ENCODE data around the gene KCNRG.

KCNRG gene

DNA sequence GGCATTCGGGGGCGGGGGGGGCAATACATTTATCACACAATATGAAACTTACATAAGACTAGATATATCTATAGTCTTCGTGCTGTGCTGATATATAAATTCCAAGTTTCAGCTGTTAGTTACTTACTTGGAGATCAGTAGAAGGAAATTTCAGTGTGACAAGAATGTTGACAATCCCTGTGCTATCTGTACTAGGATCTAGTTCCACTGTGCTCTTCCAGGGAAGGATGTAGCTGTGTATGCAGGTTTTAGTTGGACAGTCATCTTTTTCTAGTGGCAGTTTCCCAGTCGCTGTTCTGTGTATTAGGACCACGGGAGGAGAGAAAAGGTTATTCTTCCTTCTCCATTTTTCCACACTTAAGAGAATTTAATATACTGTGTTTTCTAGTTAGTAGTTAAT lies 21.6 kb upstream of the KCNRG start:
- H3K9ac ChIP-seq (ENCODE audit: low read length), result no peak overlapping the region
- no peak overlapping the region for H3K4me3 ChIP-seq (ENCODE audit: low read length)
- H3K27me3 ChIP-seq (replicated peaks; ENCODE audit: control insufficient read depth, insufficient read depth, low read length), result no peaks in the 10 kb centered on the region
- peaks cover 6% of the 10 kb centered on the region for H3K36me3 ChIP-seq (ENCODE audit: control insufficient read depth, insufficient read depth, low read length, severe bottlenecking)
- peaks cover 16% of the 10 kb centered on the region for H3K4me1 ChIP-seq (ENCODE audit: control insufficient read depth, insufficient read depth, low read length)
- DNase-seq (ENCODE audit: low read depth), result no peak
- no peaks in the 10 kb centered on the region for H3K9me3 ChIP-seq (ENCODE audit: control insufficient read depth, low read length)

DNA sequence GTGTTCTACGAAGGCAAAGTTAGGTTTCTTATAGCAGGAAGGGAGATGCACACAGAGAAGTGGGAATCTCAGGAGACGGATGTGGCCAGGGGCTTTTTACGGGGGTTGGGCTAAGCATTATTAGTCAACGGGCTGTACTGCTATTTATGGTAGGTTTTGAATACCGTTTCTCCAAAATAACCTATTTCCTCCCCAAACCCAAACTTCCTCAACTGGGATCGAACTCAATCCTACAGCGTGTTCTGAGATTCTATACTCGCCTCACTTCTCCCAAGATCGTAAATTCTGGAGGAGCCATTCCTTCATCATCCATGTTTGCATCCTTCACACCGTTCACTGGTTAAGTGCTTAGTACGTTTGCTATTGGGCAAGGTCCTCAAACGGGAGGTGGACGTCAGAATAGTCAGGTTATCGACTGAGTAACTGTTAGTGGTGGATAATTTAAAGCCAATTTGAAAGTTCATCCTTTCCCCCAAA lies 19.6 kb upstream of the KCNRG start:
- Histone ChIP-seq H3K36me3 (ENCODE audit: control insufficient read depth, insufficient read depth, low read length, severe bottlenecking) (peaks cover 26% of the 10 kb centered on the region), H3K4me3 (ENCODE audit: low read length) (peak overlapping the region; percentile 87), H3K9ac (ENCODE audit: low read length) (peak overlapping the region; percentile 93), H3K9me3 (ENCODE audit: control insufficient read depth, low read length) (no peaks in the 10 kb centered on the region), H3K4me1 (ENCODE audit: control insufficient read depth, insufficient read depth, low read length) (peaks cover 28% of the 10 kb centered on the region), H3K27me3 (replicated peaks; ENCODE audit: control insufficient read depth, insufficient read depth, low read length) (no peaks in the 10 kb centered on the region)
- peak; percentile 39 for DNase-seq (ENCODE audit: low read depth)

DNA sequence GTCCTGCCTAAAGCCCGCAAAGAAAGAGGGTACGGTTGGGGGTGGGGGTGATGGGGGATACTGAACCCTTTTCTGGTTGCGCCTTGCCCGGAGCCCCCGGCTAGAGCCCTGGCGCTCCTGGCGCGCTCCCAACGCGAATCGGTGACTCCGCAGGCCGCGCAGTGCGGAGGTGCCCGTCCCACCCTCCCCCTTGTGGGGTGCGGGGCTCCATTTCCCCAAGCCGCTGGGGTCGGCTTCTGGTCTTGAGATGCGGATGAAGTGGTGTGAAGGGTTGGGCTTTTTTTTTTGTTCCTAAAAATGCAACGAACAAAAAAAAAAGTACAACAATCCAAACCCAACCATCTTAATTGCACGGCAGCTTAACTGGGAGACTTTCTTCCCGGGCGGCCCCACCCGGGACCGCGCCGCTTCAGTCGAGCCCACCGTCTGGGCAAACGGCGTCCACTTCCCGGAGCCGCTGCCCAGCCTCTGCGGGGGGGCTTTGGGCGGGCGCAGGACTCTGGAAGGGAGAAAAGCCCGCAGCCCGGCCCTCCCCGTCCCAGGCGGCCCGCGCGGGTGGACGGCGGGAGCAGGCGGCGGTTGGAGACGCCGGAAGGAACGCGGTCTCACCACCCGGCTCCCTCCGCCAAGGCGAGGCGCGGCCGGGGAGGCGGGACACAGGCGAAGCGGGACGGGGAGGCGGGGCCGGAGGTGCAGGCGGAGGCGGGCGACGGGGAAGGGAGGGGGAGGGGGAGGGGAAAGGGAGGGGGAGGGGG lies 18.9 kb upstream of the KCNRG start:
- Histone ChIP-seq H3K4me1 (ENCODE audit: control insufficient read depth, insufficient read depth, low read length) (peaks cover 31% of the 10 kb centered on the region), H3K36me3 (ENCODE audit: control insufficient read depth, insufficient read depth, low read length, severe bottlenecking) (peaks cover 29% of the 10 kb centered on the region), H3K4me3 (ENCODE audit: low read length) (peak overlapping the region; percentile 87), H3K27me3 (replicated peaks; ENCODE audit: control insufficient read depth, insufficient read depth, low read length) (no peaks in the 10 kb centered on the region), H3K9me3 (ENCODE audit: control insufficient read depth, low read length) (no peaks in the 10 kb centered on the region), H3K9ac (ENCODE audit: low read length) (peak overlapping the region; percentile 93)
- DNase-seq (ENCODE audit: low read depth), result peak; percentile 98

DNA sequence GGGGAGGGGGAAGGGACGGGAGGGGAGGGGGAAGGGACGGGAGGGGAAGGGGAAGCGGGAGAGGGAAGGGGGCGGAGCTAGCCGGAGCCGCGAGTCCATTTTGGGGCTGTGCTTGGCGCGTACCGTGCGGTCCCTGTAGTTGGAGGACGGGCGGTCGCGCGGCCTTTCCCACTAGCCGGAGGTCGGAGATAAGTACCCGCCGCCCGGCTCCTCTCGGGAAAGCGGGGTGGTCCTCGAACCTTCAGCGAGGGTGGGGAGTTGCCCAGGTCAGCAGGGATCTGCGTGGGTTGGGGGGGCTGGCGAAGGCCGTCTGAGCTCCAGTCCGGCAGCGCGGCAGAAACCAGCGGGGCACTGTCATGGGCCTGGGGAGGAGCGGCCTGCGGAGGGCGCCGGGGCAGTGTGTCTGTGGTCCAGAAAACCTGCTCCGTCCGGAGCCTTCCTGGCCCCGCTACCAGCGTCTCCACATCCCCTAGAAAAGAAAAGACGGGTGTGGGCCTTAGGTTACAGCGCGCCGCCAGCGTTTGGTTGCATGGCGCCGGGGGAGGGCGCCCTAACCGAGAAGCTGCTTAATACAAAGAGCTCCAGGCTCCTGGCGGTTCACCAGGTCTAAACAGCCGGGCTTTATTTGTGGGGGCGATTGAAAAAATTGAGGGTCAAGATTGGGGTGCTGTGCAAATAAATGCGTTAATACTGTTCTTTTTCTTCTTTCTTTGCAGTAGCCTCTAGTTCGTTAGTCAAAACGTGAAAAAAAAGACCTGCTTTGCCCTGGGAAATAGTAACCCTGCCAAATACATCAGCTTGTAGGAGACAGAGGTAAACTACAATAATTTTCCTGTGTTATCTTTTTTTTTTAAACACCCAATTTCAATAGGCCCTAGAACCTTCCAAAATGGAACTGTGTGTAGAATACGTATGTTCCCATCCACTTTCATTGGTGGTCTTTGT lies 18.0 kb upstream of the KCNRG start, which contains the start of gene TRIM13:
TRIM13 (plus strand) TSS at position 92 of the 945 bp plus-strand sequence. CDS start 14,899 bp downstream, outside the sequence.
- Histone ChIP-seq H3K4me3 (ENCODE audit: low read length) (peak within 1 kb of the TSS; percentile 89), H3K9me3 (ENCODE audit: control insufficient read depth, low read length) (no peaks in the 10 kb centered on the region), H3K4me1 (ENCODE audit: control insufficient read depth, insufficient read depth, low read length) (peaks cover 39% of the 10 kb centered on the region), H3K36me3 (ENCODE audit: control insufficient read depth, insufficient read depth, low read length, severe bottlenecking) (peaks cover 35% of the 10 kb centered on the region), H3K27me3 (replicated peaks; ENCODE audit: control insufficient read depth, insufficient read depth, low read length) (no peaks in the 10 kb centered on the region), H3K9ac (ENCODE audit: low read length) (peak within 1 kb of the TSS; percentile 98)
- DNase-seq (ENCODE audit: low read depth), result peak; percentile 95

- H3K9ac ChIP-seq (ENCODE audit: low read length), result peak overlapping the region; percentile 98
- peak; percentile 30 for DNase-seq (ENCODE audit: low read depth)
- peaks cover 36% of the 10 kb centered on the region for H3K36me3 ChIP-seq (ENCODE audit: control insufficient read depth, insufficient read depth, low read length, severe bottlenecking)
- H3K4me3 ChIP-seq (ENCODE audit: low read length), result peak overlapping the region; percentile 89
- peaks cover 39% of the 10 kb centered on the region for H3K4me1 ChIP-seq (ENCODE audit: control insufficient read depth, insufficient read depth, low read length)
- no peaks in the 10 kb centered on the region for H3K9me3 ChIP-seq (ENCODE audit: control insufficient read depth, low read length)
- H3K27me3 ChIP-seq (replicated peaks; ENCODE audit: control insufficient read depth, insufficient read depth, low read length), result no peaks in the 10 kb centered on the region
These were observed 17.3 kb upstream of the KCNRG start for GRCh38 chr13:49997955-49998354.

- no peaks in the 10 kb centered on the region for H3K27me3 ChIP-seq (replicated peaks; ENCODE audit: control insufficient read depth, insufficient read depth, low read length)
- peak overlapping the region; percentile 98 for H3K9ac ChIP-seq (ENCODE audit: low read length)
- DNase-seq (ENCODE audit: low read depth), result no peak
- H3K36me3 ChIP-seq (ENCODE audit: control insufficient read depth, insufficient read depth, low read length, severe bottlenecking), result peaks cover 41% of the 10 kb centered on the region
- peak overlapping the region; percentile 89 for H3K4me3 ChIP-seq (ENCODE audit: low read length)
- H3K4me1 ChIP-seq (ENCODE audit: control insufficient read depth, insufficient read depth, low read length), result peaks cover 39% of the 10 kb centered on the region
- H3K9me3 ChIP-seq (ENCODE audit: control insufficient read depth, low read length), result no peaks in the 10 kb centered on the region
These were observed 16.3 kb upstream of the KCNRG start for GRCh38 chr13:49998714-49999624.

DNA sequence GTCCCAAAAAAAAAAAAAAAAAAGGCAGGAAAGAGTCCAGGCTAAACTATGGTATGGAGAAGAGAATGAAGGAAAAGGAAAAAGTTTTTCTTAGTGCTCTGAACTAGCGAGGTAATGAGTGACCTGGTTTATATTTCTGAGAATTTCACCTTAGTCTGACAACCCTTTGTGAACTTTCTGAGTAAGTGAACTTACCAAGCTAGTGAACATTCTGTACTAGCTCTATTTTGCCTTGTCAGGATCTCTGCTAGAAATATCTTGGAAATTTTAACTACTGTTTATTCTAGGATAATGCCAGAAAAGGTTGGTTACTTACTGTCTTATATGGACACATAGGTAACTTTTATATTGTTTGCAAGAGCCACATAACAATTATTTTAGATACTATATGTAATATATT lies 14.0 kb upstream of the KCNRG start:
- Histone ChIP-seq H3K36me3 (ENCODE audit: control insufficient read depth, insufficient read depth, low read length, severe bottlenecking) (peaks cover 48% of the 10 kb centered on the region), H3K27me3 (replicated peaks; ENCODE audit: control insufficient read depth, insufficient read depth, low read length) (no peaks in the 10 kb centered on the region), H3K9ac (ENCODE audit: low read length) (no peak overlapping the region), H3K9me3 (ENCODE audit: control insufficient read depth, low read length) (no peaks in the 10 kb centered on the region), H3K4me1 (ENCODE audit: control insufficient read depth, insufficient read depth, low read length) (peaks cover 38% of the 10 kb centered on the region), H3K4me3 (ENCODE audit: low read length) (no peak overlapping the region)
- DNase-seq (ENCODE audit: low read depth), result no peak

DNA sequence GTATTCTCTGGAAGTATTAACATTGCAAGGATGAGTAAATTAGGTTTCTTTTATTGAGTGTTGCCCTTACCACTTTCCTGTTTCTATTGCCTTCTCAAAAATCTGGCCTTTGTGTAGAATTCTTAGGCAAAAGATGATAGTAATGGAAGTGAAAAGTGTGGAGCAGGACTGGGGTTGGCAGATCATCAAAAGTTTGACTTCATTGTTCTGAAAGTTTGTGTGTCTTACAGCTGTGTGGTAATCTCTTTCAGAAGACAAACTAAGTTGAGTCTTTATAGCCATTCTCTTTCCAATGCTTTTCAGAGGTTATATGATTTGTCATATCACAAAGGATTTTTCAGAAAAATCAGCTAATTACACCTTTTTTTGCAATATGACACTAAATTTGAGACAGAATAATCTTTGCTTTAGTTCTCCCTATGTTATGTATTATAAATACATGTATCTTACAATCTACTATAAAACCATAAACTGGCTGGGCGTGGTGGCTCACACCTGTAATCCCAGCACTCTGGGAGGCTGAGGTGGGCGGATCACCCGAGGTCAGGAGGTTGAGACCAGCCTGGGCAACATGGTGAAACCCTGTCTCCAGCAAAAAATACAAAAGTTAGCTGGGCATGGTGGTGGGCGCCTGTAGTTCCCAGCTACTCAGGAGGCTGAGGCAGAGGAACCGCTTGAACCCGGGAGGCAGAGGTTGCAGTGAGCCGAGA lies 8.7 kb upstream of the KCNRG start:
- H3K4me1 ChIP-seq (ENCODE audit: control insufficient read depth, insufficient read depth, low read length), result peaks cover 16% of the 10 kb centered on the region
- H3K27me3 ChIP-seq (replicated peaks; ENCODE audit: control insufficient read depth, insufficient read depth, low read length), result no peaks in the 10 kb centered on the region
- H3K9ac ChIP-seq (ENCODE audit: low read length), result no peak overlapping the region
- no peak overlapping the region for H3K4me3 ChIP-seq (ENCODE audit: low read length)
- no peaks in the 10 kb centered on the region for H3K9me3 ChIP-seq (ENCODE audit: control insufficient read depth, low read length)
- peaks cover 39% of the 10 kb centered on the region for H3K36me3 ChIP-seq (ENCODE audit: control insufficient read depth, insufficient read depth, low read length, severe bottlenecking)
- DNase-seq (ENCODE audit: low read depth), result peak; percentile 54

GRCh38 chr13:50011461-50011860 lies 3.8 kb upstream of the KCNRG start:
- Histone ChIP-seq H3K36me3 (ENCODE audit: control insufficient read depth, insufficient read depth, low read length, severe bottlenecking) (peaks cover 50% of the 10 kb centered on the region), H3K27me3 (replicated peaks; ENCODE audit: control insufficient read depth, insufficient read depth, low read length) (no peaks in the 10 kb centered on the region), H3K9me3 (ENCODE audit: control insufficient read depth, low read length) (no peaks in the 10 kb centered on the region), H3K4me1 (ENCODE audit: control insufficient read depth, insufficient read depth, low read length) (peaks cover 31% of the 10 kb centered on the region), H3K9ac (ENCODE audit: low read length) (no peak overlapping the region), H3K4me3 (ENCODE audit: low read length) (no peak overlapping the region)
- DNase-seq (ENCODE audit: low read depth), result no peak

Data from adipocyte (in vitro differentiated cells).